NOMO-1 treated with DMSO at 0.1 percent for 48 hours (cell line): ENCODE data around the gene ATXN7L1.
A peak's percentile ranks its signal among the peaks of the same experiment; 100 is the strongest.

Experiments
- DNase-seq: peaks from one replicate; lab custom pipeline; 2025; ENCODE audit not compliant: unreplicated experiment; lab: John Stamatoyannopoulos, UW

Gene ATXN7L1

GRCh38 chr7:105680505-105681187 is 195.8 kb downstream of the ATXN7L1 start:
- DNase-seq, result no peak

DNA sequence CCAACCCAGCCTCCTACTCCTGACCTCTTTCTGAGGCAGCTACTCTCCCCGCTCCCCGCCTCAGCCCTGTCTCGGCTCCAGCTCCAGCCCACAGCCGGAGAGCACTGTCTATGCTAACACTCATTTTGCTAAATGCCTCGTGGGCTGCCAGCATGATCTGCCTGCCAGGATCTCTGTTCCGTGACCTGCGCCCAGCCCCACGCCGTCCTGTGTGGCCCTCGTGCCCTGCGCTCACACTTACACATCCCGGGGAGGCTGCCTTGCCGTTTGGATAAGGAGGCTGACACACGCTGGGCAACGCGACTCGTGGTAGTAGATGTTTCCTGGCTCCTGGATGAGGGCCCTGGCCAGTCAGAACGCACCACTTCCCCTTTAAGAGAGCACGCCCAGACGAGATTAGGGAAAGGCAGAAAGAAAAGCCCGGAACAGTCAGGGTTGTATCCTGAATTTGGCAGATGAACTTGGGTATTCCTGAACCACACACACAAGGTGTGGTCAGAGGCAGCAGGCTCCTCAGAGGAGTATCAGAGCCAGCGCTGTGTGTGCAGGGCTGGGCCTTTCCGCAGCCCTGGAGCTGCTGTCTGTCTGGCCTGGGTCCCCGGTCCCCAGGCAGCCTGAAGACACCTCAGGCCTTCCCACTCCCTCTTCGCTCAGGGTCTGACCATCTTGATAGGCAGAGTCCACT is 197.4 kb downstream of the ATXN7L1 start:
- peak; percentile 35 for DNase-seq

GRCh38 chr7:105677817-105678573 is 198.4 kb downstream of the ATXN7L1 start:
- DNase-seq, result peak; percentile 56

DNA sequence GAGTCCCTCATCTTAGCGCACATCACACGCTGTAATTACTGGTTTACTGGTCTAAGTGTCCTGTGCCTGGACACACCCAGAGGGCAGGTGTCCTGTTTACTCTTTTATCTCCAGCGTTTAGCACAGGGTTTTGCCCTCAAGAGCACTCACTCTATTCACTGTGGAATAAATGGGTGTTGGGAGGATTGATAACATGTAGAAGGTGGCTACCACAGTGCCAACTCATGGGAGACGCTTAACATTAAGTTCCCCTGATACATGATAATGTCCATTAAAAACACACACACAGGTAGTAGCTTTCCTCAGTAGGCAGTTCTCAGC is 199.0 kb downstream of the ATXN7L1 start:
- no peak for DNase-seq

GRCh38 chr7:105675934-105676371 is 200.4 kb downstream of the ATXN7L1 start:
- no peak for DNase-seq

GRCh38 chr7:105674200-105674920 is 202.0 kb downstream of the ATXN7L1 start:
- no peak for DNase-seq

DNA sequence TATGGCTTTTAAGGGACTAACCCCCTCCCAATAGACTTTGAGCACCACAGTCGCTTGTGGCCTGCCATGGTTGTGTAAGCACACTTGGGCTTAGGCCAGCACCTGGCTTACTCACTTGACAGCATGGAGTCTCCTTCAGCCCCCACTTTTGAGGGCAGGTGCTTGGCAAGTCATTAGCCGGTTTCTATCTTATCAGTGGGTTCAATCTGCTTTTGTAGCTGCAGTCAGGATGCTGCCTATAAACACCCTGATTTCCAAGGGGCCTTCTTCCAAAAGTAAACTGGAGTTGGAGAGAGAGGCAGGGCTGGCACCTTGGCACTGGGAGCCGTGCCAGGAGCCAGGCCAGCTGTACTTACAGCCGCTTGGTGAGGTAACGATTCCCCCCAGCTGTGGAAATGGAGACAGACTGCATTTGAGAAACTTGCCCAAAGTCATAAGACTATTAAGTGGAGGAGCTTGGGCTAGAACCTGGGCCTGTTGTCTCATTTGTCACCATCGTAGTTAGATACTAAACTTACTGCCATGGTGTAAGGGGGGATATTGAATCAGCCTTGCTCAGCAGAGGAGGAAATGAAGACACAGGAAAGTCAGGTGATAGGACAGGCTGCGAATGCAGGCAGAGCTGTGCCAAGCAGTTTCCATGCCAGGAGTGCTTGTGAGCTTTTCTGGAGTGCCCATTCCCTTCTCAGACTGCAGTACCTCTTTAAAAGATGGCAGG is 202.9 kb downstream of the ATXN7L1 start:
- DNase-seq, result no peak

DNA sequence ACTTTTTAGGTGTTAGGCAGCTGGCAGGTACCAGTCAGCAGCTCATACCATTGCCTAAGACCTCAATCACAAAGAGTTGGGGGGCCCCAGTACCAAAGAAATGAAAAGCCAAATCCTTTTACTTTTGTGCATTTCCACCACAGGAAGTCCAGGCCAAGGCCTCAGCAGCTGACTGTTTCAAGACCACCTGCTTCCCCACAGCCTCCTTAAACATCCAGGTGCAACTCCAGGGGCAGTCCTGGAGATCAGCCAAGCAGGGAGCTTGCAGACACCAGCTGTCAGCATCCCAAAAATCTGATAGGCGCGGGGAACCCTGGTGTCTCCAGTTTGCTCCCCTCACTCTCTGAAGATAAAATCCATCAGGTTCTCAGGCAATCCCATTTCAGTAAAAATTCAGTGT is 203.6 kb downstream of the ATXN7L1 start:
- no peak for DNase-seq

DNA sequence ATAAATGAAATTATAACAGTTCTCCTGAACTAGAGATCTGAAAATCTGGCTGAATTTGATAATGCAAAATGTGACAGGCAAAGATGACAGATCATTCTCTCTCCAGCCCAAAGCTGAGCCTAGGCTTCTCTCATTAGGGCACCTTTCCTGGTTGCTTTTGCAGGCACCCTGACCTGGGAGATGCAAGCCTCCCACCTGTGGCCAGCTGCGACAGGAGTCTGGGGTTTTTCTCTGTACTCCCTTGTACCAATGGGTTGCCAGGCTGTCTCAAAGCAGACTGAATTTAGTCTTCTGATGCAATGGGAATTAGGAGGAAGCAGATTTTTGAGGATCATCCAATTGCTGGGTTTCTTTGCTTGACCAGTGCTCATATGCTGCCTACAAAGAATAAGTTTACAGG is 210.1 kb downstream of the ATXN7L1 start:
- DNase-seq, result no peak

- no peak for DNase-seq
These were observed 210.7 kb downstream of the ATXN7L1 start for GRCh38 chr7:105665684-105666083.

GRCh38 chr7:105664816-105665525 is 211.4 kb downstream of the ATXN7L1 start:
- DNase-seq, result no peak

DNA sequence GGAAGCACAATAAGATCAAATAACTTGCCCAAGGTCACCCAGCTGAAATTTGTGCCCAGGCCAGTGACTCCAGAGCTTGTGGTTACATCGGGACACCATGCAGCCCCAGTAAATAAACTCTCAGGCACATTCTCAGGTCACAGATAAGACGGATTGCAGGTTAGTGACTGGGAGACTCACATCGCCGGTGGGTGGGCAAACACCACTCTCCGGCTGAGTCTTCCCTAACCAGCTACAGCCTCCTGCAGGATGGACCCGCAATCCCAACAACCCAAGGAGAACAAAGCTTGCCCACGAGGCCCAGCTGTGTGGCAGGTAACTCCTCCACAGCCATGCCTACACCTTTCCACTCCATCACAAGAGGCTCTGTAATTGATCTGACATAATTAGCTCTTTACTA is 213.4 kb downstream of the ATXN7L1 start:
- no peak for DNase-seq

- DNase-seq, result no peak
These were observed 214.8 kb downstream of the ATXN7L1 start for GRCh38 chr7:105661625-105662024.

- DNase-seq, result peak; percentile 45
These were observed 219.4 kb downstream of the ATXN7L1 start for GRCh38 chr7:105656922-105657521.

- DNase-seq, result no peak
These were observed 220.7 kb downstream of the ATXN7L1 start for GRCh38 chr7:105655500-105656380.

GRCh38 chr7:105655067-105655466 is 221.3 kb downstream of the ATXN7L1 start:
- DNase-seq, result no peak

- DNase-seq, result no peak
These were observed 222.2 kb downstream of the ATXN7L1 start for GRCh38 chr7:105654095-105654686.

DNA sequence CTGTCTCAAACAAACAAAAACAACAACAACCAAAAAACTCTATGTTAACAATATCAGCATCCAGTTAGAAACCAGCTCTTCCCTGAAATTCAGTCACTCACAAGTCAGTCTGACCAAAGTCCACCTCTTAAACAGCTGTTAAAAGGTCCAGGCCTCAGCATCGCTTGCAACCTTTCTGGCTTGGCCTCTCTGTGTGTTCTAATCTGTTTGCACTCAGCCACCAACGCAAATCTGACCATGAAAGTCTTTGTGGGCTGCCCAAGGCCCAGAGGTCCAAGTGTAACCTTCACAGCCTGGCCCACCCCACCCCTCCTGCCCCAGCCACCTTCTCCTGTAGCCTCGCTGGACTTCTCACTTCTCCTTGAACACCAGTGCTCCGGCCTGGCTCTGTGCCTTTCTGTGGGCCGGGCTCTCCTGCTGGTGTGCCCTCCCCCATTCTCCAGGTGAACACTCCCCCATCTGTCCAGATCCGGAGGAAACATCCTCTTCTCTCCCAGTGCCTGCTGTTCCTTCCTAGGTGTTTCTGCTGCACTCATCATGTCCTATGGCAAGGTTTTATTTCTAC is 222.9 kb downstream of the ATXN7L1 start:
- DNase-seq, result no peak
